GM10266 (cell line): ENCODE data around the gene OGG1.

ENCODE experiments used
- DNase-seq: peaks from one replicate; pipeline ENCODE4 v3.0.0; 2012; ENCODE audit errors: extremely low spot score
- TF ChIP-seq, protein P1 (sequence below): IDR thresholded peaks from 2 replicates; pipeline ENCODE4 v1.5.1; 2012; ENCODE audit warnings: mild to moderate bottlenecking, low read depth; ENCODE audit not compliant: control insufficient read depth, insufficient read depth; ENCODE audit errors: missing control alignments

The OGG1 gene

DNA sequence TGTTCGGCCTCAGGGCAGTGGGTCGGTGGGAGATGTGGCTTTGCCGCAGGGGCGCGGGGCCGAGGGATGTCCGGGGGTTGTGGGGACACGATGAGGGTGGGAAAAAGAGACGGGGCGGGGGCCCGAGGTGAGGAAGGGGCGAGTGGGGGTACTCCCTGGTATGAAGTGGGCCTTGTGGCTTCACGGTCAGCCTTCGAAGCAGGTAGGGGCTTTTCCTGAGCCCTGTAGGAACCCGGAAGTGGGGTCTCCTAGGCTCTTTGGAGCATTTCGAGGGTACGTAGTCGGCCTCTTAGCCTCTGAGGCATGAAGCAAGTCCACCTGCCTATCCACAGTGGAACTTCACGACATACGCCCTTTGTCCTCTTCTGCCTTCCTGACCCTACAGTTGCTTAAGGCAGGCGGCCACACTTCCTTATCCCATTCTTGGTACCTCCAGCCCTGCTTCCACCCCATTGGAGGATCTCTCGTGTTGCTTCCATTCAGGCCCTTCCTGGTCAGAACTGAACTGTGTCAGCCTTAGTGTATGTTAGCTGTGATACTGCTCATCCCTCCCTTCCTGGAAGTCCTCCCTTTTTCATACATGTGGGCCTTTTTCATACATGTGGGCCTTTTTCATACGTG is 43.5 kb downstream of the OGG1 start:
- TF ChIP-seq, protein P1, sequence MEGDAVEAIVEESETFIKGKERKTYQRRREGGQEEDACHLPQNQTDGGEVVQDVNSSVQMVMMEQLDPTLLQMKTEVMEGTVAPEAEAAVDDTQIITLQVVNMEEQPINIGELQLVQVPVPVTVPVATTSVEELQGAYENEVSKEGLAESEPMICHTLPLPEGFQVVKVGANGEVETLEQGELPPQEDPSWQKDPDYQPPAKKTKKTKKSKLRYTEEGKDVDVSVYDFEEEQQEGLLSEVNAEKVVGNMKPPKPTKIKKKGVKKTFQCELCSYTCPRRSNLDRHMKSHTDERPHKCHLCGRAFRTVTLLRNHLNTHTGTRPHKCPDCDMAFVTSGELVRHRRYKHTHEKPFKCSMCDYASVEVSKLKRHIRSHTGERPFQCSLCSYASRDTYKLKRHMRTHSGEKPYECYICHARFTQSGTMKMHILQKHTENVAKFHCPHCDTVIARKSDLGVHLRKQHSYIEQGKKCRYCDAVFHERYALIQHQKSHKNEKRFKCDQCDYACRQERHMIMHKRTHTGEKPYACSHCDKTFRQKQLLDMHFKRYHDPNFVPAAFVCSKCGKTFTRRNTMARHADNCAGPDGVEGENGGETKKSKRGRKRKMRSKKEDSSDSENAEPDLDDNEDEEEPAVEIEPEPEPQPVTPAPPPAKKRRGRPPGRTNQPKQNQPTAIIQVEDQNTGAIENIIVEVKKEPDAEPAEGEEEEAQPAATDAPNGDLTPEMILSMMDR = no peak
- peak; percentile 33 for DNase-seq

DNA sequence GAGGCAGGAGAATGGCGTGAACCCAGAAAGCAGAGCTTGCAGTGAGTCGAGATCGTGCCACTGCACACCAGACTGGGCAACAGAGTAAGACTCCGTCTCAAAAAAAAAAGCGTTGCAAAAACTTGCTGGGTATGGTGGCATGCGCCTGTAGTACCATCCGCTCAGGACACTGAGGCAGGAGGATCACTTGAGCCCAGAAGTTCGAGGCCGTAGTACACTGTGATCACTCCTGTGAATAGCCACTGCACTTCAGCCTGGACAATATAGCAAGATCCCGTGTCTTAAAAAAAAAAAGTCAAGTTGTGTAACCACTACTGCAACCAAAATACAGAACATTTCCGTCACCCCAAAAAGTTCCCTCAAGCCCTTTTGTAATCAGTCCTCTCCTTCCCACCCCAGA is 44.6 kb downstream of the OGG1 start:
- TF ChIP-seq, protein P1 = no peak
- DNase-seq = no peak

- TF ChIP-seq, protein P1 = no peak
- no peak for DNase-seq
Observed at GRCh38 chr3:9795207-9795606, 45.5 kb downstream of the OGG1 start.

GRCh38 chr3:9797196-9797945 is 47.6 kb downstream of the OGG1 start:
- no peak for DNase-seq
- TF ChIP-seq, protein P1 = no peak

- no peak for DNase-seq
- TF ChIP-seq, protein P1 = peak; percentile 32
Observed at GRCh38 chr3:9800529-9800928, 50.8 kb downstream of the OGG1 start.

- no peak for DNase-seq
- TF ChIP-seq, protein P1 = no peak
Observed at GRCh38 chr3:9803494-9803893, 53.7 kb downstream of the OGG1 start.

DNA sequence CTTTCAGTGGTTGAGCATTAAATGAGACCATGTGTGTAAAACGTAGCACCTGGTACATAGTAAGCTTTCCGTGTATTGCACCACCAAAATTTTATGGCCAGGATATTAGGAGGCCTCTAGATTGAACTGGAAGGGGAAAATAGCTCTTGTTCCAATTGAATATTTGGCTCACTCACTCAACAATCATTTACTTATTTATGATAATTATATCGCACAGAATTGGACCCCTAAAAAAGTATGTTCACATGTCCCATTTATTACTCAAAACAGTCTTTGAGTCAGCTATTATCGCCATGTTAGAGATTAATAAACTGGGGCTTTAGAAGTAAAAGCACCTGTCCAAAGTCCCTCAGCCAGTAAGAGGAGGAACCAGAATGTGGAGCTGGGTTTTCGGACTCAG is 55.2 kb downstream of the OGG1 start:
- TF ChIP-seq, protein P1 = no peak
- DNase-seq = no peak
